Measurements from ENCODE around the gene HOXA6.

DNA sequence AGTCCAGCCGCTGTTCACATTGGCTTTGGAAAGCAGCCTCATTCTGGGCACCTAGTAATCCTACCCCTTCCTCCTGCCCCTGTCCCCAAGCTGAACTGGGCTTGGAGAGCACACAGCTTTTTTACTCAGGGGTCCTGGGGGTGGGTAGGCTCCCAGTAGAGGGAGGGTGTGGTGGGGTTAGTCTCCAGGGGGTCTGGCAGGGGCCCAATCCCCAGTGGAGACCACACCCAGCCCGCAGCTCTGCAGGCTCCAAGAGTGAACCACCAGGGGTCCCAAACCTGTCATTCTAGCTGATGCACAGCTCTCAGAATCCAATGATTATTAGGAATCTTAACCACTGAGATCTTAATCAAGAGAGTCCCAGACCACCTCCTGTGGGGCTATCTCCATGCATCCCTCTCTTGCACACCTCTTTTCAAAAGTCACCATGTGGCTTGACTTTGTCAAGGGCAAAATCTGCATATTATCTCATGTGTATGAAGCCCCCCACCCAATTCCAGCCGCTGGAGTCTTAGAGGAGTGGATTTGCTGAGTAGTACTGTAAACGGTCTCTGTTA lies 34.8 kb upstream of the HOXA6 start:
- TF ChIP-seq, protein P1, sequence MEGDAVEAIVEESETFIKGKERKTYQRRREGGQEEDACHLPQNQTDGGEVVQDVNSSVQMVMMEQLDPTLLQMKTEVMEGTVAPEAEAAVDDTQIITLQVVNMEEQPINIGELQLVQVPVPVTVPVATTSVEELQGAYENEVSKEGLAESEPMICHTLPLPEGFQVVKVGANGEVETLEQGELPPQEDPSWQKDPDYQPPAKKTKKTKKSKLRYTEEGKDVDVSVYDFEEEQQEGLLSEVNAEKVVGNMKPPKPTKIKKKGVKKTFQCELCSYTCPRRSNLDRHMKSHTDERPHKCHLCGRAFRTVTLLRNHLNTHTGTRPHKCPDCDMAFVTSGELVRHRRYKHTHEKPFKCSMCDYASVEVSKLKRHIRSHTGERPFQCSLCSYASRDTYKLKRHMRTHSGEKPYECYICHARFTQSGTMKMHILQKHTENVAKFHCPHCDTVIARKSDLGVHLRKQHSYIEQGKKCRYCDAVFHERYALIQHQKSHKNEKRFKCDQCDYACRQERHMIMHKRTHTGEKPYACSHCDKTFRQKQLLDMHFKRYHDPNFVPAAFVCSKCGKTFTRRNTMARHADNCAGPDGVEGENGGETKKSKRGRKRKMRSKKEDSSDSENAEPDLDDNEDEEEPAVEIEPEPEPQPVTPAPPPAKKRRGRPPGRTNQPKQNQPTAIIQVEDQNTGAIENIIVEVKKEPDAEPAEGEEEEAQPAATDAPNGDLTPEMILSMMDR (conservative IDR thresholded peaks at IDR 0.05; ENCODE audit: low read depth in 2 of 2) = no peak
- TF ChIP-seq POLR2AphosphoS5 (IDR thresholded peaks at IDR 0.05; ENCODE audit: low read depth) (no peak), EZH2 (IDR thresholded peaks at IDR 0.05; ENCODE audit: low read depth, unreplicated experiment) (no peak), EZH2phosphoT487 (IDR thresholded peaks at IDR 0.05; ENCODE audit: unreplicated experiment) (no peak), CREB1 (CRISPR knock-in tag; IDR thresholded peaks at IDR 0.05; ENCODE audit: low read depth) (no peak), JUNB (IDR thresholded peaks at IDR 0.05; ENCODE audit: unreplicated experiment) (no peak), ZNF114 (CRISPR knock-in tag; IDR thresholded peaks at IDR 0.05) (no peak), STAT1 (IDR thresholded peaks at IDR 0.05; ENCODE audit: unreplicated experiment) (no peak), NANOG (IDR thresholded peaks at IDR 0.05; ENCODE audit: borderline replicate concordance) (no peak)
- TF ChIP-seq, protein P2, sequence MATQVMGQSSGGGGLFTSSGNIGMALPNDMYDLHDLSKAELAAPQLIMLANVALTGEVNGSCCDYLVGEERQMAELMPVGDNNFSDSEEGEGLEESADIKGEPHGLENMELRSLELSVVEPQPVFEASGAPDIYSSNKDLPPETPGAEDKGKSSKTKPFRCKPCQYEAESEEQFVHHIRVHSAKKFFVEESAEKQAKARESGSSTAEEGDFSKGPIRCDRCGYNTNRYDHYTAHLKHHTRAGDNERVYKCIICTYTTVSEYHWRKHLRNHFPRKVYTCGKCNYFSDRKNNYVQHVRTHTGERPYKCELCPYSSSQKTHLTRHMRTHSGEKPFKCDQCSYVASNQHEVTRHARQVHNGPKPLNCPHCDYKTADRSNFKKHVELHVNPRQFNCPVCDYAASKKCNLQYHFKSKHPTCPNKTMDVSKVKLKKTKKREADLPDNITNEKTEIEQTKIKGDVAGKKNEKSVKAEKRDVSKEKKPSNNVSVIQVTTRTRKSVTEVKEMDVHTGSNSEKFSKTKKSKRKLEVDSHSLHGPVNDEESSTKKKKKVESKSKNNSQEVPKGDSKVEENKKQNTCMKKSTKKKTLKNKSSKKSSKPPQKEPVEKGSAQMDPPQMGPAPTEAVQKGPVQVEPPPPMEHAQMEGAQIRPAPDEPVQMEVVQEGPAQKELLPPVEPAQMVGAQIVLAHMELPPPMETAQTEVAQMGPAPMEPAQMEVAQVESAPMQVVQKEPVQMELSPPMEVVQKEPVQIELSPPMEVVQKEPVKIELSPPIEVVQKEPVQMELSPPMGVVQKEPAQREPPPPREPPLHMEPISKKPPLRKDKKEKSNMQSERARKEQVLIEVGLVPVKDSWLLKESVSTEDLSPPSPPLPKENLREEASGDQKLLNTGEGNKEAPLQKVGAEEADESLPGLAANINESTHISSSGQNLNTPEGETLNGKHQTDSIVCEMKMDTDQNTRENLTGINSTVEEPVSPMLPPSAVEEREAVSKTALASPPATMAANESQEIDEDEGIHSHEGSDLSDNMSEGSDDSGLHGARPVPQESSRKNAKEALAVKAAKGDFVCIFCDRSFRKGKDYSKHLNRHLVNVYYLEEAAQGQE (IDR thresholded peaks at IDR 0.05; ENCODE audit: unreplicated experiment) = no peak
- TF ChIP-seq, protein P3, sequence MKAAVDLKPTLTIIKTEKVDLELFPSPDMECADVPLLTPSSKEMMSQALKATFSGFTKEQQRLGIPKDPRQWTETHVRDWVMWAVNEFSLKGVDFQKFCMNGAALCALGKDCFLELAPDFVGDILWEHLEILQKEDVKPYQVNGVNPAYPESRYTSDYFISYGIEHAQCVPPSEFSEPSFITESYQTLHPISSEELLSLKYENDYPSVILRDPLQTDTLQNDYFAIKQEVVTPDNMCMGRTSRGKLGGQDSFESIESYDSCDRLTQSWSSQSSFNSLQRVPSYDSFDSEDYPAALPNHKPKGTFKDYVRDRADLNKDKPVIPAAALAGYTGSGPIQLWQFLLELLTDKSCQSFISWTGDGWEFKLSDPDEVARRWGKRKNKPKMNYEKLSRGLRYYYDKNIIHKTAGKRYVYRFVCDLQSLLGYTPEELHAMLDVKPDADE (IDR thresholded peaks at IDR 0.05) = no peak

All from GM23338 (cell line).